ENCODE data around the gene DNAJC3. TPM values are rescaled to one million over a fixed set of nuclear protein-coding genes. Genes with fewer than 3 reads are reported as not detected.

The DNAJC3 gene
- polyA plus RNA-seq, 1 donor (not counting 4 experiments of a cell fraction or from before 2014, with no cell fraction given), result 23.8 TPM

DNA sequence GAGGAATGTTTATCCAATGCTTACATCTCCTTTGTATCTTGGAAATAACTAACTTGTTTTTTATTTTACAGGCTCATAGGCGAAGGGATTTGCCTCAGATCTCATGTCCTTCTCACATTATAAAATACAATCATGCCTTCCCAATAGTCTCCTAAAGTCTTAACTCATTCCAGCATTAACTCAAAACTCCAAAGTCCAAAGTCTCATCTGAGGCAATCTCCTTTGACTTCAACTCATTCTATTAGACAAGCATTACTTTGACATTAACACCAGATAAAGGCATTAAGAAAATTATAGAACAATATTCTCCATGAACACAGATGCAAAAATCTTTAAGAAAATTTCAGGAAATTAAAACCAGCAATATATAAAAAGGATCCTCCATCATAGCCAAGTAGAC, 137.6 kb downstream of the DNAJC3 start:
- H2AFZ ChIP-seq (ENCODE audit: control insufficient read depth, low read length), result no peak overlapping the region
- no peak overlapping the region for H3K9ac ChIP-seq (ENCODE audit: control insufficient read depth, extremely low read depth, insufficient read depth, low read length)
- DNase-seq (ENCODE audit: low read depth, low spot score) (no peak), FAIRE-seq (no peak)
- no peaks in the 10 kb centered on the region for H3K79me2 ChIP-seq (ENCODE audit: control insufficient read depth, insufficient read depth, low read length)
- no peaks in the 10 kb centered on the region for H3K9me1 ChIP-seq (ENCODE audit: control insufficient read depth, extremely low read depth, insufficient read depth, low read length)
- dilution Hi-C loops (cut with MboI; ENCODE audit: extremely low pct_ligation_motif_present, low sequenced_read_pairs), result no loop called here
- H3K36me3 ChIP-seq (ENCODE audit: control insufficient read depth in 2 of 2, extremely low read depth in 1 of 2, insufficient read depth in 2 of 2, low read length in 2 of 2), result no peaks in the 10 kb centered on the region
- H3K9me3 ChIP-seq (ENCODE audit: control insufficient read depth, low read depth, low read length), result peaks cover 2% of the 10 kb centered on the region
- H4K20me1 ChIP-seq (ENCODE audit: control insufficient read depth, extremely low read depth, insufficient read depth, low read length), result no peaks in the 10 kb centered on the region
- H3K4me2 ChIP-seq (ENCODE audit: control insufficient read depth, extremely low read depth, insufficient read depth, low read depth, low read length), result no peak overlapping the region
- no peak overlapping the region for H3K27ac ChIP-seq (ENCODE audit: control insufficient read depth, insufficient read depth, low read length)
- H3K4me1 ChIP-seq (ENCODE audit: control insufficient read depth, extremely low read depth, insufficient read depth, low read length), result no peaks in the 10 kb centered on the region
- no peaks in the 10 kb centered on the region for H3K27me3 ChIP-seq (ENCODE audit: control insufficient read depth, extremely low read depth, insufficient read depth, low read length)
- H3K4me3 ChIP-seq (ENCODE audit: control insufficient read depth in 2 of 3, extremely low read depth in 1 of 3, insufficient read depth in 2 of 3, low read depth in 1 of 3, low read length in 3 of 3), result no peak overlapping the region
- TF ChIP-seq, protein P1, sequence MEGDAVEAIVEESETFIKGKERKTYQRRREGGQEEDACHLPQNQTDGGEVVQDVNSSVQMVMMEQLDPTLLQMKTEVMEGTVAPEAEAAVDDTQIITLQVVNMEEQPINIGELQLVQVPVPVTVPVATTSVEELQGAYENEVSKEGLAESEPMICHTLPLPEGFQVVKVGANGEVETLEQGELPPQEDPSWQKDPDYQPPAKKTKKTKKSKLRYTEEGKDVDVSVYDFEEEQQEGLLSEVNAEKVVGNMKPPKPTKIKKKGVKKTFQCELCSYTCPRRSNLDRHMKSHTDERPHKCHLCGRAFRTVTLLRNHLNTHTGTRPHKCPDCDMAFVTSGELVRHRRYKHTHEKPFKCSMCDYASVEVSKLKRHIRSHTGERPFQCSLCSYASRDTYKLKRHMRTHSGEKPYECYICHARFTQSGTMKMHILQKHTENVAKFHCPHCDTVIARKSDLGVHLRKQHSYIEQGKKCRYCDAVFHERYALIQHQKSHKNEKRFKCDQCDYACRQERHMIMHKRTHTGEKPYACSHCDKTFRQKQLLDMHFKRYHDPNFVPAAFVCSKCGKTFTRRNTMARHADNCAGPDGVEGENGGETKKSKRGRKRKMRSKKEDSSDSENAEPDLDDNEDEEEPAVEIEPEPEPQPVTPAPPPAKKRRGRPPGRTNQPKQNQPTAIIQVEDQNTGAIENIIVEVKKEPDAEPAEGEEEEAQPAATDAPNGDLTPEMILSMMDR (optimal IDR thresholded peaks at IDR 0.05 in 1 of 3, IDR thresholded peaks at IDR 0.05 in 1 of 3, conservative IDR thresholded peaks at IDR 0.05 in 1 of 3; ENCODE audit: extremely low read depth in 1 of 3, insufficient read depth in 2 of 3, low read length in 3 of 3), result no peak
- TF ChIP-seq EZH2 (IDR thresholded peaks at IDR 0.05; ENCODE audit: low read length), result no peak

DNA sequence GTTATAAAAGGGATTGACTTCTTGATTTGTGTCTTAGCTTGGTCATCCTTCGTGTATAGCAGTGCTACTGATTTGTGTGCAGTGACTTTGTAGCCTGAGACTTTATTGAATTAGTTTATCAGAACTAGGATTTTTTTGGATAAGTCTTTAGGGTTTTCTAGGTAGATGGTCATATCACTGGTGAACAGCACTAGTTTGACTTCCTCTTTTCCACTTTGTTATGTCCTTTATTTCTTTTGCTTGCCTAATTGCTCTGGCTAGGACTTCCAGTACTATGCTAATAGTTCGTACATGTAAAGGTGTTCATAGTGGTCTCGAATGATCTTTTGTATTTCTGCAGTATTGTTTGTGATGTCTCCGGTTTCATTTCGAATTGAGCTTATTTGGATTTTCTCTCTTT, 145.4 kb downstream of the DNAJC3 start:
- Histone ChIP-seq H3K79me2 (ENCODE audit: control insufficient read depth, insufficient read depth, low read length) (no peaks in the 10 kb centered on the region), H3K27me3 (ENCODE audit: control insufficient read depth, extremely low read depth, insufficient read depth, low read length) (no peaks in the 10 kb centered on the region), H3K9me1 (ENCODE audit: control insufficient read depth, extremely low read depth, insufficient read depth, low read length) (no peaks in the 10 kb centered on the region), H3K36me3 (ENCODE audit: control insufficient read depth in 2 of 2, extremely low read depth in 1 of 2, insufficient read depth in 2 of 2, low read length in 2 of 2) (peaks cover 0 to 1% of the 10 kb centered on the region in 2 experiments), H4K20me1 (ENCODE audit: control insufficient read depth, extremely low read depth, insufficient read depth, low read length) (no peaks in the 10 kb centered on the region), H3K4me3 (ENCODE audit: control insufficient read depth in 2 of 3, extremely low read depth in 1 of 3, insufficient read depth in 2 of 3, low read depth in 1 of 3, low read length in 3 of 3) (no peak overlapping the region), H3K4me1 (ENCODE audit: control insufficient read depth, extremely low read depth, insufficient read depth, low read length) (no peaks in the 10 kb centered on the region), H3K27ac (ENCODE audit: control insufficient read depth, insufficient read depth, low read length) (no peak overlapping the region), H3K9me3 (ENCODE audit: control insufficient read depth, low read depth, low read length) (no peaks in the 10 kb centered on the region), H3K4me2 (ENCODE audit: control insufficient read depth, extremely low read depth, insufficient read depth, low read depth, low read length) (no peak overlapping the region), H3K9ac (ENCODE audit: control insufficient read depth, extremely low read depth, insufficient read depth, low read length) (no peak overlapping the region), H2AFZ (ENCODE audit: control insufficient read depth, low read length) (no peak overlapping the region)
- TF ChIP-seq, protein P1 (optimal IDR thresholded peaks at IDR 0.05 in 1 of 3, IDR thresholded peaks at IDR 0.05 in 1 of 3, conservative IDR thresholded peaks at IDR 0.05 in 1 of 3; ENCODE audit: extremely low read depth in 1 of 3, insufficient read depth in 2 of 3, low read length in 3 of 3), result no peak
- TF ChIP-seq EZH2 (IDR thresholded peaks at IDR 0.05; ENCODE audit: low read length), result no peak
- DNase-seq (ENCODE audit: low read depth, low spot score) (no peak), FAIRE-seq (no peak)
- dilution Hi-C loops (cut with MboI; ENCODE audit: extremely low pct_ligation_motif_present, low sequenced_read_pairs), result no loop called here
